Lung (tissue), 12 donors: Measurements from ENCODE around the gene HYLS1. TPM values are rescaled to one million over a fixed set of nuclear protein-coding genes. Genes with fewer than 3 reads are reported as not detected.

Experiments
- ATAC-seq: fragments of 200-7000 bp; cut with Tn5 transposase; one replicate; pipeline ENCODE4 v1.9.1; 2020; ENCODE audit warnings: moderate number of reproducible peaks; ENCODE audit not compliant: insufficient read depth, low FRiP score
- DNase-seq, 3 donors: peaks; one replicate each; pipeline ENCODE4 v3.0.0-alpha.2; 2013 to 2017
- H3K27ac ChIP-seq, 2 donors: one replicate each; pipeline ENCODE4 v1.5.1; 2013; ENCODE audit warnings: mild to moderate bottlenecking in 2 of 2, moderate library complexity in 2 of 2, control low read depth in 1 of 2, inconsistent platforms in 1 of 2, low read depth in 1 of 2, low read length in 1 of 2
- H3K27me3 ChIP-seq, 3 donors: one replicate each; pipeline ENCODE4 v1.5.1; 2013; ENCODE audit warnings: low read length in 2 of 3; ENCODE audit not compliant: control insufficient read depth in 3 of 3, insufficient read depth in 3 of 3
- H3K36me3 ChIP-seq, 4 donors: one replicate each; pipeline ENCODE4 v1.5.1; 2013; ENCODE audit warnings: low read length in 4 of 4, mild to moderate bottlenecking in 1 of 4, moderate library complexity in 1 of 4; ENCODE audit not compliant: control insufficient read depth in 4 of 4, insufficient read depth in 4 of 4
- H3K4me1 ChIP-seq, 5 donors: one replicate each; pipeline ENCODE4 v1.5.1; 2013; ENCODE audit warnings: low read length in 5 of 5, mild to moderate bottlenecking in 2 of 5, moderate library complexity in 1 of 5; ENCODE audit not compliant: control insufficient read depth in 5 of 5, insufficient read depth in 5 of 5
- H3K4me3 ChIP-seq: one replicate; pipeline ENCODE4 v1.5.1; 2013; ENCODE audit warnings: mild to moderate bottlenecking, control low read depth, moderate library complexity
- H3K9ac ChIP-seq, 2 donors: one replicate each; pipeline ENCODE4 v1.5.1; 2013; ENCODE audit warnings: low read length in 2 of 2, control low read depth in 1 of 2; ENCODE audit not compliant: insufficient read depth in 1 of 2
- H3K9me3 ChIP-seq, 4 donors: one replicate each; pipeline ENCODE4 v1.5.1; 2013; ENCODE audit warnings: low read length in 3 of 4, mild to moderate bottlenecking in 1 of 4, moderate library complexity in 1 of 4; ENCODE audit not compliant: control insufficient read depth in 4 of 4, insufficient read depth in 3 of 4
- WGBS, 2 donors: extraction: QIAGEN DNeasy Blood & Tissue Kit; methylation state at CpG; one replicate each; pipeline ENCODE4 v1.1.7; 2013; 5-methylcytosine and 5-hydroxymethylcytosine counted together
- polyA plus RNA-seq, 2 donors: library from polyadenylated mRNA; stranded (reverse); fragments of 200-250 nt; gene quantifications; one replicate each; pipeline ENCODE4 v1.2.1, GENCODE V29; 2013
- total RNA-seq, 2 donors: library from RNA; depleted of rRNA in 1 of 2; stranded (reverse); fragments of >200 nt in 1 of 2; gene quantifications; one replicate each; pipeline ENCODE4 v1.2.1, GENCODE V29; 2014 to 2021
- TF ChIP-seq, protein P1 (sequence below): IDR thresholded peaks from 2 replicates; pipeline ENCODE4 v1.5.1; 2012; ENCODE audit warnings: mild to moderate bottlenecking; ENCODE audit errors: control extremely low read depth, extremely low read depth
- donor health status: control.
- donor health status: control.
- donor health status: Bipolar disorder and iron deficiency.
- donor health status: healthy.
- donor health status: DM: yes; HTN: yes; CAD: no.

The HYLS1 gene
- total and polyA plus RNA-seq, 4 donors, result 1.5 to 2.6 (median 2.0) TPM

DNA sequence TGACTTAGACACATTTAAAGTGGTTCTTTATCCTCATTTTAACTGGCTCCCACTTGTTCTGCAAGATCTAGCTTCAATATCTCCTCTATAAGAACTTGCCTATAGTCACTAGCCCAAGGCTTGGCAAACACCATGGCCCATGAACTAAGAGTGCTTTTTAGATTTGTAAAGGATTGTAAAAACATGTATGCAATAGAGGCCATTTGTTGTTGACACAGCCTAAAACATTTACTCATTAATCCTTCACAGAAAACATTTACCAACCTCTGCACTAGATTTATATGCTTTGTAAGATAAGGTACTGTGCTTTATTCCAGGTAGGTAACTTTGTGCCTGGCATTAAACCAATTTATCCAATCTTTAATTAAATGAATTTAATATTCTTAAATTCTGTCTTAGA, 5.5 kb downstream of the HYLS1 start:
- no peak overlapping the region for H3K9ac ChIP-seq
- DNase-seq (no peak), ATAC-seq (no peak)
- peaks cover 0 to 3% (median 0%) of the 10 kb centered on the region in 5 donors for H3K4me1 ChIP-seq
- H3K4me3 ChIP-seq, result no peak overlapping the region
- no peak overlapping the region for H3K27ac ChIP-seq
- TF ChIP-seq, protein P1, sequence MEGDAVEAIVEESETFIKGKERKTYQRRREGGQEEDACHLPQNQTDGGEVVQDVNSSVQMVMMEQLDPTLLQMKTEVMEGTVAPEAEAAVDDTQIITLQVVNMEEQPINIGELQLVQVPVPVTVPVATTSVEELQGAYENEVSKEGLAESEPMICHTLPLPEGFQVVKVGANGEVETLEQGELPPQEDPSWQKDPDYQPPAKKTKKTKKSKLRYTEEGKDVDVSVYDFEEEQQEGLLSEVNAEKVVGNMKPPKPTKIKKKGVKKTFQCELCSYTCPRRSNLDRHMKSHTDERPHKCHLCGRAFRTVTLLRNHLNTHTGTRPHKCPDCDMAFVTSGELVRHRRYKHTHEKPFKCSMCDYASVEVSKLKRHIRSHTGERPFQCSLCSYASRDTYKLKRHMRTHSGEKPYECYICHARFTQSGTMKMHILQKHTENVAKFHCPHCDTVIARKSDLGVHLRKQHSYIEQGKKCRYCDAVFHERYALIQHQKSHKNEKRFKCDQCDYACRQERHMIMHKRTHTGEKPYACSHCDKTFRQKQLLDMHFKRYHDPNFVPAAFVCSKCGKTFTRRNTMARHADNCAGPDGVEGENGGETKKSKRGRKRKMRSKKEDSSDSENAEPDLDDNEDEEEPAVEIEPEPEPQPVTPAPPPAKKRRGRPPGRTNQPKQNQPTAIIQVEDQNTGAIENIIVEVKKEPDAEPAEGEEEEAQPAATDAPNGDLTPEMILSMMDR, result no peak
- H3K36me3 ChIP-seq, result peaks cover 3 to 22% (median 9%) of the 10 kb centered on the region in 4 donors
- H3K9me3 ChIP-seq, result no peaks in the 10 kb centered on the region
- no peaks in the 10 kb centered on the region for H3K27me3 ChIP-seq

DNA sequence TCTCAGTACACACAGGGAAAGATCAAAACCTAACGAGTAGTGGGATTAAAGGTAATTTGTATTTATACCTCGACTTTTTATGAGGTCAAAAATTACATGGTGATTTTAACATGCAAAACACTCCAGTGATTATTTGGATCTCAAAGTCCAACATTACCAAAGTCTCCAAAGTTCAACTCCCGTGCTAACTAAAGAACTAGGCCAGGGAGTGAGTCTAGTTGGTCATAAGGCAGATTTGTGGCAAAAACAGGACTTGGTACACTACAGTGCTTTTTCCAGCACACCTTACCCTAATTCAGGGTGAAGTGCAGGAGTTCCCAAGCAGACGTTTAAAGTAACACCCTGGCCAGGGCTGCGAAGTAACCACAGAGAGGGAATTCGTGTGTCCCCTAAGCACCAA, 14.4 kb downstream of the HYLS1 start:
- Histone ChIP-seq H3K36me3 (peaks cover 5 to 15% (median 8%) of the 10 kb centered on the region in 4 donors), H3K27ac (no peak overlapping the region), H3K9me3 (no peaks in the 10 kb centered on the region), H3K27me3 (peaks cover 0 to 13% (median 12%) of the 10 kb centered on the region in 3 donors), H3K9ac (no peak overlapping the region), H3K4me3 (no peak overlapping the region), H3K4me1 (peaks cover 0 to 14% (median 9%) of the 10 kb centered on the region in 5 donors)
- no peak for ATAC-seq
- TF ChIP-seq, protein P1, result no peak
- no peak for DNase-seq
- WGBS, 2 donors, result 86 to 87% methylated on average over 6 of the region's 6 CpGs

DNA sequence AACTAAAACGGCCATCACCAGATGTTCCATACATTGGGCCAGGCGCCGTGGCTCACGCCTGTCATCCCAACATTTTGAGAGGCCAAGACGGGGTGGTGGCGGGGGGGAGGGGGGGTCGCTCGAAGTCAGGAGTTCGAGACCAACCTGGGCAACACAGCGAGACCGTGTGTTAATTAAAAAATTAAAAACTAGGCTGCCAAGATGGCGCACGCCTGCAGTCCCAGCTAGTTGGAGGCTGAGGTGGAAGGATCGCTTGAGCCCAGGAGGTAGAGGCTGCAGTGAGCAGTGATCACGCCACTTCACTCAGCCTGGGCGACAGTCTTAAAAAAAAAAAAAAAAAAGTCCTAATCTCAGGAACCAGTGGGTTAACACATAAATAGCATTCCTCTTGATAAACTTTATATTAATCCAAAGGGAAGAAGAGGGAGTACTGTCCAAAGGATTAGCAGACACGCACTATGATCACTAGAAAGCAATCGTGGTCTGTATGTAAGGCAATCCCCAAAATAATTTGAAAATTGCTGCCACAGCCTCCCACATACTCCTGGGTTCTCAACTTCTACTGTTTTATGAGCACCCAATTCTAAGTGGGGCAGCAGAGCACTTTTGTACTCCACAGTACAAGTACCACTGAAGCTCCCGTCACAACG, 14.9 kb downstream of the HYLS1 start:
- peak overlapping the region; percentile 84 to 88 for H3K27ac ChIP-seq

More for the DNA sequence above, 14.9 kb downstream of the HYLS1 start:
- DNase-seq (peak in 1 of 3 donors; percentile 4), ATAC-seq (no peak)
- TF ChIP-seq, protein P1, result no peak
- peaks cover 0 to 13% (median 12%) of the 10 kb centered on the region in 3 donors for H3K27me3 ChIP-seq
- H3K9ac ChIP-seq, result peak overlapping the region; percentile 67 to 69
- peak overlapping the region; percentile 76 for H3K4me3 ChIP-seq
- WGBS, 2 donors, result 50 to 53% methylated on average over 20 of the region's 20 CpGs
- H3K4me1 ChIP-seq, result peaks cover 0 to 14% (median 9%) of the 10 kb centered on the region in 5 donors
- peaks cover 5 to 15% (median 8%) of the 10 kb centered on the region in 4 donors for H3K36me3 ChIP-seq
- H3K9me3 ChIP-seq, result no peaks in the 10 kb centered on the region
